ENCODE data around the gene CHI3L2. TPM values are rescaled to one million over a fixed set of nuclear protein-coding genes. Genes with fewer than 3 reads are reported as not detected.

The CHI3L2 gene
- total RNA-seq, 4 donors from 2014 or later, result 0.42 to 13.1 (median 4.7) TPM; not detected in 1

GRCh38 chr1:111290630-111291029 lies 63.1 kb downstream of the CHI3L2 start, which contains the start of gene CHIA:
Gene CHIA, plus strand, starts transcription at chr1:111290851. Its CDS starts 19,617 bp downstream, at chr1:111310468.
- no peaks in the 10 kb centered on the region for H3K36me3 ChIP-seq
- no peak for ATAC-seq
- no peak within 1 kb of the TSS for H3K27ac ChIP-seq
- H3K4me3 ChIP-seq, result no peak within 1 kb of the TSS
- TF ChIP-seq CTCF (IDR thresholded peaks at IDR 0.05), result no peak
- TF ChIP-seq EP300 (IDR thresholded peaks at IDR 0.05), result no peak
- no peak for TF ChIP-seq POLR2A (IDR thresholded peaks at IDR 0.05)
- TF ChIP-seq POLR2AphosphoS5 (IDR thresholded peaks at IDR 0.05), result no peak
- WGBS, 2 donors (ENCODE audit: low coverage in 1 of 2), result 47 to 50% methylated on average over 7 of the region's 7 CpGs
- H3K27me3 ChIP-seq, result peaks cover 3% of the 10 kb centered on the region
- no peaks in the 10 kb centered on the region for H3K4me1 ChIP-seq
- H3K9me3 ChIP-seq, result peaks cover 0 to 2% (median 0%) of the 10 kb centered on the region in 3 donors

Small RNA genes within 50 kb of the gene (small RNA-seq; reads per million reads assigned to genes)
- gene AL355816.1, result 0 reads per million in 4 donors

Other genes with a start within 250 kb of the CHI3L2 start
- 10 to 100 TPM; 33.5 to 58.9 (median 37.4) TPM for gene DRAM2, start 87.6 kb upstream of the CHI3L2 start, total RNA-seq
- 10 to 100 TPM; 23.1 to 30.4 (median 28.4) TPM for gene CEPT1, start 87.5 kb upstream of the CHI3L2 start, total RNA-seq
- 10 to 100 TPM in 1 of 4 donors, 1 to 10 TPM in 3; 1.4 to 16.6 (median 6.4) TPM for gene DENND2D, start 27.1 kb upstream of the CHI3L2 start, total RNA-seq
- gene CHIA, start 63.1 kb downstream of the CHI3L2 start, total RNA-seq, result not detected
- 1 to 10 TPM in 3 of 4 donors, under 1 TPM in 1; 0.25 to 3.6 (median 2.1) TPM for gene OVGP1, start 200.0 kb downstream of the CHI3L2 start, total RNA-seq
- gene WDR77, start 221.5 kb downstream of the CHI3L2 start, total RNA-seq, result 10 to 100 TPM; 20.5 to 33.5 (median 28.7) TPM
- 100 to 1,000 TPM; 166 to 232 (median 192) TPM for gene ATP5PB, start 221.8 kb downstream of the CHI3L2 start, total RNA-seq
- 10 to 100 TPM in 2 of 4 donors, 1 to 10 TPM in 2; 5.9 to 24.5 (median 13.7) TPM for gene C1orf162, start 246.3 kb downstream of the CHI3L2 start, total RNA-seq

Measured in gastroesophageal sphincter (tissue), 4 donors.